ENCODE results near the gene CAMSAP3. TPM values are rescaled to one million over a fixed set of nuclear protein-coding genes. Genes with fewer than 3 reads are reported as not detected.
A peak's percentile ranks its signal among the peaks of the same experiment; 100 is the strongest.

Gene CAMSAP3
- total RNA-seq, 3 donors from 2014 or later (not counting 1 experiment from before 2014, with no cell fraction given), result 0.24 to 0.34 TPM; not detected in 1

GRCh38 chr19:7598180-7598579 is 2.5 kb downstream of the CAMSAP3 start:
- Histone ChIP-seq H3K4me3 (ENCODE audit: low read length) (no peak overlapping the region), H3K36me3 (ENCODE audit: control insufficient read depth, insufficient read depth, low read length) (no peaks in the 10 kb centered on the region), H3K9me3 (ENCODE audit: control insufficient read depth, insufficient read depth, low read length) (no peaks in the 10 kb centered on the region), H3K4me1 (ENCODE audit: control insufficient read depth, insufficient read depth, low read length) (peaks cover 8% of the 10 kb centered on the region), H3K27me3 (ENCODE audit: control insufficient read depth, insufficient read depth, low read length) (peaks cover 26% of the 10 kb centered on the region), H3K27ac (ENCODE audit: low read length) (no peak overlapping the region)
- no peak overlapping the region for H3K27ac Mint-ChIP-seq
- H3K27me3 Mint-ChIP-seq (ENCODE audit: low read depth in 2 of 2), result peaks cover 30 to 44% of the 10 kb centered on the region in 2 donors
- H3K9me3 Mint-ChIP-seq, result no peaks in the 10 kb centered on the region
- ATAC-seq (no peak), DNase-seq (no peak)
- intact Hi-C loops (cut with micrococcal nuclease), result no loop called here
- H3K4me3 Mint-ChIP-seq, result peak overlapping the region; percentile 43
- 72% methylated on average over 6 of the region's 6 CpGs for WGBS (ENCODE audit: insufficient coverage)
- no peaks in the 10 kb centered on the region for H3K36me3 Mint-ChIP-seq
- H3K4me1 Mint-ChIP-seq, result peaks cover 5 to 10% of the 10 kb centered on the region in 2 donors
- no peak for TF ChIP-seq CTCF (IDR thresholded peaks at IDR 0.05)

DNA sequence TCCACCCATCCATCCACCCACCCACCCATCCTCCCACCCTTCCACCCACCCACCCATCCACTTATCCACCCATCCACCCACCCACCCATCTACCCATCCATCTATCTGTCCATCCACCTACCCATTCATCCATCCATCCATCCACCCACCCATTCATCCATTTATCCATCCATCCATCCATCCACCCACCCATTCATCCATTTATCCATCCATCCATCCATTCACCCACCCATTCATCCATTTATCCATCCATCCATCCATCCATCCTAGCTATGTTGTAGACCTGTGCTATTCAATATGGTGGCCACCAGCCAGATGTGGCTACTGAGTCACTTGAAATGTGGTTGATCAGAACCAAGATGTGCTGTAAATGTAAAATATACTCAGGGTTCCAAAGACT is 5.1 kb downstream of the CAMSAP3 start:
- Histone ChIP-seq H3K4me3 (ENCODE audit: low read length) (no peak overlapping the region), H3K36me3 (ENCODE audit: control insufficient read depth, insufficient read depth, low read length) (no peaks in the 10 kb centered on the region), H3K9me3 (ENCODE audit: control insufficient read depth, insufficient read depth, low read length) (peaks cover 3% of the 10 kb centered on the region), H3K4me1 (ENCODE audit: control insufficient read depth, insufficient read depth, low read length) (peaks cover 6% of the 10 kb centered on the region), H3K27me3 (ENCODE audit: control insufficient read depth, insufficient read depth, low read length) (peaks cover 18% of the 10 kb centered on the region), H3K27ac (ENCODE audit: low read length) (no peak overlapping the region)
- DNase-seq (no peak), ATAC-seq (no peak)
- no peak for TF ChIP-seq CTCF (IDR thresholded peaks at IDR 0.05)
- intact Hi-C loops (cut with micrococcal nuclease), result no loop called here
- no peak overlapping the region for H3K4me3 Mint-ChIP-seq
- H3K9me3 Mint-ChIP-seq, result peaks cover 0 to 3% of the 10 kb centered on the region in 2 donors
- peaks cover 0 to 11% of the 10 kb centered on the region in 2 donors for H3K4me1 Mint-ChIP-seq
- no peaks in the 10 kb centered on the region for H3K36me3 Mint-ChIP-seq
- peaks cover 18 to 33% of the 10 kb centered on the region in 2 donors for H3K27me3 Mint-ChIP-seq (ENCODE audit: low read depth in 2 of 2)
- no peak overlapping the region for H3K27ac Mint-ChIP-seq

- Histone ChIP-seq H3K27me3 (ENCODE audit: control insufficient read depth, insufficient read depth, low read length) (peaks cover 8% of the 10 kb centered on the region), H3K27ac (ENCODE audit: low read length) (no peak overlapping the region), H3K9me3 (ENCODE audit: control insufficient read depth, insufficient read depth, low read length) (peaks cover 4% of the 10 kb centered on the region), H3K4me1 (ENCODE audit: control insufficient read depth, insufficient read depth, low read length) (no peaks in the 10 kb centered on the region), H3K36me3 (ENCODE audit: control insufficient read depth, insufficient read depth, low read length) (no peaks in the 10 kb centered on the region), H3K4me3 (ENCODE audit: low read length) (no peak overlapping the region)
- Mint-ChIP-seq H3K27ac (no peak overlapping the region), H3K4me3 (no peak overlapping the region), H3K27me3 (ENCODE audit: low read depth in 2 of 2) (peaks cover 14 to 25% of the 10 kb centered on the region in 2 donors), H3K4me1 (peaks cover 0 to 8% of the 10 kb centered on the region in 2 donors), H3K9me3 (peaks cover 0 to 3% of the 10 kb centered on the region in 2 donors), H3K36me3 (no peaks in the 10 kb centered on the region)
- TF ChIP-seq CTCF (IDR thresholded peaks at IDR 0.05), result no peak
- ATAC-seq (no peak), DNase-seq (no peak)
- intact Hi-C loops (cut with micrococcal nuclease), result no loop called here
- WGBS (ENCODE audit: insufficient coverage), result 61% methylated on average over 15 of the region's 15 CpGs
These were observed 6.7 kb downstream of the CAMSAP3 start for GRCh38 chr19:7602240-7602934.
